ENCODE results near the gene SNCA. TPM values are rescaled to one million over a fixed set of nuclear protein-coding genes. Genes with fewer than 3 reads are reported as not detected.
A peak's percentile ranks its signal among the peaks of the same experiment; 100 is the strongest.

SNCA gene
- total RNA-seq, 1 donor from 2014 or later: 49.7 TPM

GRCh38 chr4:89755220-89755619 lies 81.7 kb downstream of the SNCA start:
- Mint-ChIP-seq H3K36me3 (ENCODE audit: low read depth, unreplicated experiment) (no peaks in the 10 kb centered on the region), H3K4me1 (ENCODE audit: unreplicated experiment) (peaks cover 4% of the 10 kb centered on the region), H3K4me3 (ENCODE audit: unreplicated experiment) (no peak overlapping the region), H3K9me3 (ENCODE audit: unreplicated experiment) (no peaks in the 10 kb centered on the region), H3K27me3 (ENCODE audit: unreplicated experiment) (no peaks in the 10 kb centered on the region), H3K27ac (ENCODE audit: unreplicated experiment) (no peak overlapping the region)
- TF ChIP-seq, protein P1, sequence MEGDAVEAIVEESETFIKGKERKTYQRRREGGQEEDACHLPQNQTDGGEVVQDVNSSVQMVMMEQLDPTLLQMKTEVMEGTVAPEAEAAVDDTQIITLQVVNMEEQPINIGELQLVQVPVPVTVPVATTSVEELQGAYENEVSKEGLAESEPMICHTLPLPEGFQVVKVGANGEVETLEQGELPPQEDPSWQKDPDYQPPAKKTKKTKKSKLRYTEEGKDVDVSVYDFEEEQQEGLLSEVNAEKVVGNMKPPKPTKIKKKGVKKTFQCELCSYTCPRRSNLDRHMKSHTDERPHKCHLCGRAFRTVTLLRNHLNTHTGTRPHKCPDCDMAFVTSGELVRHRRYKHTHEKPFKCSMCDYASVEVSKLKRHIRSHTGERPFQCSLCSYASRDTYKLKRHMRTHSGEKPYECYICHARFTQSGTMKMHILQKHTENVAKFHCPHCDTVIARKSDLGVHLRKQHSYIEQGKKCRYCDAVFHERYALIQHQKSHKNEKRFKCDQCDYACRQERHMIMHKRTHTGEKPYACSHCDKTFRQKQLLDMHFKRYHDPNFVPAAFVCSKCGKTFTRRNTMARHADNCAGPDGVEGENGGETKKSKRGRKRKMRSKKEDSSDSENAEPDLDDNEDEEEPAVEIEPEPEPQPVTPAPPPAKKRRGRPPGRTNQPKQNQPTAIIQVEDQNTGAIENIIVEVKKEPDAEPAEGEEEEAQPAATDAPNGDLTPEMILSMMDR (IDR thresholded peaks at IDR 0.05; ENCODE audit: unreplicated experiment): no peak
- no peak for DNase-seq (ENCODE audit: low spot score)

- no peaks in the 10 kb centered on the region for H3K9me3 Mint-ChIP-seq (ENCODE audit: unreplicated experiment)
- H3K27me3 Mint-ChIP-seq (ENCODE audit: unreplicated experiment): no peaks in the 10 kb centered on the region
- H3K36me3 Mint-ChIP-seq (ENCODE audit: low read depth, unreplicated experiment): no peaks in the 10 kb centered on the region
- no peak for DNase-seq (ENCODE audit: low spot score)
- H3K4me1 Mint-ChIP-seq (ENCODE audit: unreplicated experiment): peaks cover 4% of the 10 kb centered on the region
- no peak overlapping the region for H3K27ac Mint-ChIP-seq (ENCODE audit: unreplicated experiment)
- no peak overlapping the region for H3K4me3 Mint-ChIP-seq (ENCODE audit: unreplicated experiment)
- TF ChIP-seq, protein P1 (IDR thresholded peaks at IDR 0.05; ENCODE audit: unreplicated experiment): no peak
These were observed 82.4 kb downstream of the SNCA start for GRCh38 chr4:89754531-89754930.

- no peak overlapping the region for H3K27ac Mint-ChIP-seq (ENCODE audit: unreplicated experiment)
- no peak for DNase-seq (ENCODE audit: low spot score)
These were observed 83.3 kb downstream of the SNCA start for GRCh38 chr4:89753601-89754066.

GRCh38 chr4:89752932-89753598 lies 83.9 kb downstream of the SNCA start:
- Mint-ChIP-seq H3K27me3 (ENCODE audit: unreplicated experiment) (no peaks in the 10 kb centered on the region), H3K9me3 (ENCODE audit: unreplicated experiment) (no peaks in the 10 kb centered on the region), H3K4me1 (ENCODE audit: unreplicated experiment) (peaks cover 4% of the 10 kb centered on the region), H3K4me3 (ENCODE audit: unreplicated experiment) (no peak overlapping the region), H3K27ac (ENCODE audit: unreplicated experiment) (peak overlapping the region; percentile 9), H3K36me3 (ENCODE audit: low read depth, unreplicated experiment) (no peaks in the 10 kb centered on the region)
- DNase-seq (ENCODE audit: low spot score): no peak
- TF ChIP-seq, protein P1 (IDR thresholded peaks at IDR 0.05; ENCODE audit: unreplicated experiment): no peak

More at GRCh38 chr4:89753601-89754066, 83.3 kb downstream of the SNCA start:
- TF ChIP-seq, protein P1 (IDR thresholded peaks at IDR 0.05; ENCODE audit: unreplicated experiment): no peak
- Mint-ChIP-seq H3K9me3 (ENCODE audit: unreplicated experiment) (no peaks in the 10 kb centered on the region), H3K4me3 (ENCODE audit: unreplicated experiment) (no peak overlapping the region), H3K36me3 (ENCODE audit: low read depth, unreplicated experiment) (no peaks in the 10 kb centered on the region), H3K27me3 (ENCODE audit: unreplicated experiment) (no peaks in the 10 kb centered on the region), H3K4me1 (ENCODE audit: unreplicated experiment) (peaks cover 4% of the 10 kb centered on the region)

DNA sequence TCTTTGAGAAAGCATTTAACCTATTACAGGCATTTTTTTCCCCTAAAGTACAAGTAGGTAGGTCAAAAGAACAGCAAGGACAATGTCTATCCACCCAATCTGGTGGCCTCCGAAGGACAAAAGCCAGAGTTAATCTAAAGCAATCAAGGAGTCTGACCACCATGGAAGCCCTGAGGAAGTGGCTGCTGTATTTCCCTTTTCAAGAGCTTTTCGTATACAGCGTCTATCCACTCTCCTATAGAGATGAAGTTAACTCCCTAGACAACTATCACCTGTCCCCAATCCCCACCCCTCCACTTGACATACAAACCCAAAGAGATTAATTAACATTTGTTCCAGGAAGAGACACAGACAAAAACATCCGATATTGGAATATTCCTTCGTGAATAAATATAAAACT lies 85.5 kb downstream of the SNCA start:
- Mint-ChIP-seq H3K4me3 (ENCODE audit: unreplicated experiment) (no peak overlapping the region), H3K4me1 (ENCODE audit: unreplicated experiment) (peaks cover 4% of the 10 kb centered on the region), H3K9me3 (ENCODE audit: unreplicated experiment) (no peaks in the 10 kb centered on the region), H3K36me3 (ENCODE audit: low read depth, unreplicated experiment) (no peaks in the 10 kb centered on the region), H3K27ac (ENCODE audit: unreplicated experiment) (no peak overlapping the region), H3K27me3 (ENCODE audit: unreplicated experiment) (no peaks in the 10 kb centered on the region)
- no peak for DNase-seq (ENCODE audit: low spot score)
- TF ChIP-seq, protein P1 (IDR thresholded peaks at IDR 0.05; ENCODE audit: unreplicated experiment): no peak
